Mesenchymal stem cell (in vitro differentiated cells and primary cell): Measurements from ENCODE around the gene HVCN1.

Source experiments
- DNase-seq: peaks from one replicate; pipeline ENCODE4 v3.0.0-alpha.2; 2013
- H2AFZ ChIP-seq: one replicate; pipeline ENCODE4 v1.6.1; 2013; ENCODE audit warnings: low read depth, mild to moderate bottlenecking, control low read depth, inconsistent platforms, low read length, moderate library complexity
- H2AK5ac ChIP-seq: 2 replicates; pipeline ENCODE4 v1.6.1; 2013; ENCODE audit warnings: low read length, moderate library complexity, mild to moderate bottlenecking, inconsistent platforms; ENCODE audit not compliant: severe bottlenecking
- H2BK120ac ChIP-seq: one replicate; pipeline ENCODE4 v1.6.1; 2013; ENCODE audit warnings: low read depth, mild to moderate bottlenecking, inconsistent platforms, low read length, moderate library complexity
- H2BK12ac ChIP-seq, 2 experiments: one replicate each; pipeline ENCODE4 v1.6.1; 2013; ENCODE audit warnings: inconsistent platforms in 2 of 2, low read length in 2 of 2, mild to moderate bottlenecking in 2 of 2, moderate library complexity in 2 of 2, control low read depth in 1 of 2
- H2BK15ac ChIP-seq: one replicate; pipeline ENCODE4 v1.6.1; 2013; ENCODE audit warnings: mild to moderate bottlenecking, low read depth, inconsistent platforms; ENCODE audit not compliant: poor library complexity, severe bottlenecking
- H2BK5ac ChIP-seq: 2 replicates; pipeline ENCODE4 v1.6.1; 2013; ENCODE audit warnings: low read depth, mild to moderate bottlenecking, low read length, control low read depth, inconsistent platforms; ENCODE audit not compliant: poor library complexity, severe bottlenecking
- H3K14ac ChIP-seq, 2 experiments: one replicate each; pipeline ENCODE4 v1.6.1; 2013; ENCODE audit warnings: inconsistent platforms in 2 of 2, low read length in 2 of 2, control low read depth in 1 of 2, mild to moderate bottlenecking in 1 of 2, moderate library complexity in 1 of 2
- H3K18ac ChIP-seq, 2 experiments: one replicate each; pipeline ENCODE4 v1.6.1; 2013; ENCODE audit warnings: inconsistent platforms in 2 of 2, low read length in 2 of 2, control low read depth in 1 of 2, low read depth in 1 of 2, mild to moderate bottlenecking in 1 of 2
- H3K23ac ChIP-seq, 2 experiments: one replicate each; pipeline ENCODE4 v1.6.1; 2013; ENCODE audit warnings: inconsistent platforms in 2 of 2, low read length in 2 of 2, mild to moderate bottlenecking in 2 of 2, moderate library complexity in 2 of 2, control low read depth in 1 of 2
- H3K27ac ChIP-seq: 2 replicates; pipeline ENCODE4 v1.5.1; 2013; ENCODE audit warnings: mild to moderate bottlenecking, moderate library complexity, low read length, control low read depth, inconsistent platforms; ENCODE audit not compliant: poor library complexity, severe bottlenecking
- H3K27me3 ChIP-seq, 2 experiments: 2 replicates each; pipeline versions ENCODE4 v1.6.1 to v1.7.0; 2013; ENCODE audit warnings: low read length in 2 of 2, mild to moderate bottlenecking in 2 of 2, moderate library complexity in 2 of 2, control low read depth in 1 of 2, inconsistent platforms in 1 of 2; ENCODE audit not compliant: control insufficient read depth in 1 of 2, insufficient read depth in 1 of 2
- H3K36me3 ChIP-seq, 2 experiments: 2 replicates each; pipeline versions ENCODE4 v1.6.1 to v1.7.0; 2013; ENCODE audit warnings: low read length in 2 of 2, control low read depth in 1 of 2, inconsistent platforms in 1 of 2, low read depth in 1 of 2, mild to moderate bottlenecking in 1 of 2; ENCODE audit not compliant: insufficient read depth in 2 of 2, control insufficient read depth in 1 of 2
- H3K4ac ChIP-seq, 2 experiments: one replicate each; pipeline ENCODE4 v1.6.1; 2013; ENCODE audit warnings: inconsistent platforms in 2 of 2, low read length in 2 of 2, mild to moderate bottlenecking in 2 of 2, moderate library complexity in 2 of 2, control low read depth in 1 of 2, low read depth in 1 of 2
- H3K4me1 ChIP-seq: 2 replicates; pipeline ENCODE4 v1.6.1; 2013; ENCODE audit warnings: low read depth, low read length, control low read depth; ENCODE audit not compliant: control insufficient read depth, insufficient read depth
- H3K4me2 ChIP-seq: 2 replicates; pipeline ENCODE4 v1.6.1; 2013; ENCODE audit warnings: low read length, mild to moderate bottlenecking, inconsistent platforms; ENCODE audit not compliant: poor library complexity, severe bottlenecking
- H3K4me3 ChIP-seq, 2 experiments: 2 replicates each; pipeline versions ENCODE4 v1.5.1 to v1.7.0; 2013; ENCODE audit warnings: low read length in 2 of 2, mild to moderate bottlenecking in 2 of 2, control low read depth in 1 of 2, low read depth in 1 of 2; ENCODE audit not compliant: insufficient read depth in 1 of 2
- H3K79me1 ChIP-seq: replicated peaks from 2 replicates; pipeline ENCODE4 v1.6.1; 2013; ENCODE audit warnings: mild to moderate bottlenecking, control low read depth, low read length, inconsistent platforms; ENCODE audit not compliant: poor library complexity, severe bottlenecking
- H3K9ac ChIP-seq: 2 replicates; pipeline ENCODE4 v1.7.0; 2013; ENCODE audit warnings: mild to moderate bottlenecking, low read length, moderate library complexity
- H3K9me3 ChIP-seq: 2 replicates; pipeline ENCODE4 v1.7.0; 2013; ENCODE audit warnings: mild to moderate bottlenecking, low read length; ENCODE audit not compliant: control insufficient read depth
- H4K8ac ChIP-seq: one replicate; pipeline ENCODE4 v1.6.1; 2013; ENCODE audit warnings: inconsistent platforms, mild to moderate bottlenecking, low read length, moderate library complexity
- H4K91ac ChIP-seq: one replicate; pipeline ENCODE4 v1.6.1; 2013; ENCODE audit warnings: mild to moderate bottlenecking, low read length, inconsistent platforms
- WGBS: methylation state at CpG from one replicate; pipeline ENCODE4 v1.1.7; 2013; ENCODE audit warnings: mixed read lengths; 5-methylcytosine and 5-hydroxymethylcytosine counted together

Gene HVCN1

GRCh38 chr12:110684312-110684836, 4.5 kb downstream of the HVCN1 start:
- Histone ChIP-seq H2BK5ac (no peak overlapping the region), H4K91ac (no peak overlapping the region), H3K36me3 (no peaks in the 10 kb centered on the region), H3K27ac (no peak overlapping the region), H2AK5ac (no peak overlapping the region), H3K4ac (no peak overlapping the region), H4K8ac (no peak overlapping the region), H3K14ac (no peak overlapping the region), H3K23ac (no peak overlapping the region), H3K9ac (no peak overlapping the region), H2BK120ac (no peak overlapping the region), H3K9me3 (peaks cover 6% of the 10 kb centered on the region), H3K27me3 (peaks cover 9 to 19% of the 10 kb centered on the region in 2 experiments), H3K4me3 (no peak overlapping the region), H2BK12ac (no peak overlapping the region), H3K79me1 (no peaks in the 10 kb centered on the region), H3K4me2 (no peak overlapping the region), H3K4me1 (peaks cover 6% of the 10 kb centered on the region), H2BK15ac (no peak overlapping the region), H2AFZ (no peak overlapping the region), H3K18ac (no peak overlapping the region)
- DNase-seq: no peak
- WGBS: 72% methylated on average over 5 of the region's 7 CpGs

- Histone ChIP-seq H2AK5ac (no peak overlapping the region), H3K4me1 (peaks cover 6% of the 10 kb centered on the region), H2BK5ac (no peak overlapping the region), H2BK120ac (no peak overlapping the region), H3K27me3 (peaks cover 9 to 19% of the 10 kb centered on the region in 2 experiments), H3K36me3 (no peaks in the 10 kb centered on the region), H2AFZ (no peak overlapping the region), H2BK15ac (no peak overlapping the region), H3K18ac (no peak overlapping the region), H2BK12ac (no peak overlapping the region), H3K79me1 (no peaks in the 10 kb centered on the region), H3K4me3 (no peak overlapping the region), H4K91ac (no peak overlapping the region), H3K4ac (no peak overlapping the region), H3K4me2 (no peak overlapping the region), H3K14ac (no peak overlapping the region), H3K27ac (no peak overlapping the region), H3K23ac (no peak overlapping the region), H4K8ac (no peak overlapping the region), H3K9ac (no peak overlapping the region), H3K9me3 (peaks cover 6% of the 10 kb centered on the region)
- 100% methylated on average over 1 of the region's 2 CpGs for WGBS
- no peak for DNase-seq
Measured at GRCh38 chr12:110683888-110684287, 5.0 kb downstream of the HVCN1 start.

- DNase-seq: no peak
- Histone ChIP-seq H3K4ac (no peak overlapping the region), H3K9me3 (peaks cover 5% of the 10 kb centered on the region), H4K91ac (no peak overlapping the region), H3K9ac (no peak overlapping the region), H2BK120ac (no peak overlapping the region), H3K27ac (no peak overlapping the region), H2BK15ac (no peak overlapping the region), H3K27me3 (peaks cover 0 to 2% of the 10 kb centered on the region in 2 experiments), H2BK5ac (no peak overlapping the region), H4K8ac (no peak overlapping the region), H3K4me1 (peaks cover 8% of the 10 kb centered on the region), H3K23ac (no peak overlapping the region), H3K18ac (no peak overlapping the region), H2AFZ (no peak overlapping the region), H3K36me3 (no peaks in the 10 kb centered on the region), H3K4me2 (no peak overlapping the region), H3K14ac (no peak overlapping the region), H2BK12ac (no peak overlapping the region), H2AK5ac (no peak overlapping the region), H3K4me3 (no peak overlapping the region), H3K79me1 (no peaks in the 10 kb centered on the region)
- 65% methylated on average over 1 of the region's 1 CpG for WGBS
Measured at GRCh38 chr12:110680032-110680431, 8.9 kb downstream of the HVCN1 start.

GRCh38 chr12:110679201-110679600, 9.7 kb downstream of the HVCN1 start:
- no peak for DNase-seq
- peaks cover 0 to 2% of the 10 kb centered on the region in 2 experiments for H3K27me3 ChIP-seq
- 96% methylated on average over 8 of the region's 12 CpGs for WGBS
- H4K91ac ChIP-seq: no peak overlapping the region
- no peak overlapping the region for H3K9ac ChIP-seq
- no peak overlapping the region for H2BK15ac ChIP-seq
- no peaks in the 10 kb centered on the region for H3K79me1 ChIP-seq
- H3K4me3 ChIP-seq: no peak overlapping the region
- H3K4me2 ChIP-seq: no peak overlapping the region
- no peak overlapping the region for H2AK5ac ChIP-seq
- no peak overlapping the region for H3K18ac ChIP-seq
- no peak overlapping the region for H2BK120ac ChIP-seq
- no peak overlapping the region for H3K14ac ChIP-seq
- H2BK5ac ChIP-seq: no peak overlapping the region
- no peak overlapping the region for H4K8ac ChIP-seq
- no peak overlapping the region for H3K23ac ChIP-seq
- H3K9me3 ChIP-seq: peaks cover 6% of the 10 kb centered on the region
- no peaks in the 10 kb centered on the region for H3K36me3 ChIP-seq
- H3K4ac ChIP-seq: no peak overlapping the region
- no peak overlapping the region for H3K27ac ChIP-seq
- no peak overlapping the region for H2BK12ac ChIP-seq
- H3K4me1 ChIP-seq: peaks cover 8% of the 10 kb centered on the region
- no peak overlapping the region for H2AFZ ChIP-seq
